Upper lobe of left lung (tissue), 4 donors: Measurements from ENCODE around the gene HPSE2.

Source experiments
- EP300 ChIP-seq, 4 donors: sonication (generic); formaldehyde crosslinking; IDR thresholded peaks; one replicate each; pipeline ENCODE4 v1.5.1; 2017; ENCODE audit warnings: antibody characterized with exemption in 4 of 4, control low read depth in 2 of 4
- POLR2A ChIP-seq, 4 donors: fragments of 450-650 bp; IDR thresholded peaks; one replicate each; pipeline ENCODE4 v1.5.1; 2016 to 2017; ENCODE audit warnings: antibody characterized with exemption in 4 of 4, mild to moderate bottlenecking in 2 of 4
- POLR2AphosphoS5 ChIP-seq, 2 donors: sonication (generic); formaldehyde crosslinking; IDR thresholded peaks; one replicate each; pipeline ENCODE4 v1.5.1; 2017; ENCODE audit warnings: antibody characterized with exemption in 2 of 2
- TF ChIP-seq, protein P1 (sequence below), 6 experiments: fragments of 450-650 bp in 4 of 6; fragments of 200-600 bp in 2 of 6; sonication (generic) in 2 of 6; IDR thresholded peaks; one replicate each; pipeline ENCODE4 v1.5.1; 2016 to 2019; ENCODE audit warnings: antibody characterized with exemption in 6 of 6

DNA sequence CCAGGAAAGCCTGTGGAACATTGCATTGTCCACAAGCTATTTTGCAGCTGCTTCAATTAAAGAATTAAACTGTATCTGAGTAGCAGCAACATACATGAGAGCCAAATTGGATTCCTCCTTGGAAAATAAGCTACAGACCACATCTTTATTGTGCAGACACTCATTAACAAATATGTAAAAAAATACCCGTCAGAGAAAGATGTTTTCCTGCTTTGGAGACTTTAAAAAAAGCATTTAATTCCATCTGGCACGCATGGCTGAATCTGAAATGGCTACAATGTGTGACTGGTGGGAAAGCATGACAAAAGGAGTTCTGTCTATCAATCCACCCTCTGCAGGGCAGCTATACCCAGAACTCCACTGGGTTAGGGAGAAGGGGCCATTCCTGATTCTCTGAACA, 715.8 kb downstream of the HPSE2 start:
- TF ChIP-seq, protein P1, sequence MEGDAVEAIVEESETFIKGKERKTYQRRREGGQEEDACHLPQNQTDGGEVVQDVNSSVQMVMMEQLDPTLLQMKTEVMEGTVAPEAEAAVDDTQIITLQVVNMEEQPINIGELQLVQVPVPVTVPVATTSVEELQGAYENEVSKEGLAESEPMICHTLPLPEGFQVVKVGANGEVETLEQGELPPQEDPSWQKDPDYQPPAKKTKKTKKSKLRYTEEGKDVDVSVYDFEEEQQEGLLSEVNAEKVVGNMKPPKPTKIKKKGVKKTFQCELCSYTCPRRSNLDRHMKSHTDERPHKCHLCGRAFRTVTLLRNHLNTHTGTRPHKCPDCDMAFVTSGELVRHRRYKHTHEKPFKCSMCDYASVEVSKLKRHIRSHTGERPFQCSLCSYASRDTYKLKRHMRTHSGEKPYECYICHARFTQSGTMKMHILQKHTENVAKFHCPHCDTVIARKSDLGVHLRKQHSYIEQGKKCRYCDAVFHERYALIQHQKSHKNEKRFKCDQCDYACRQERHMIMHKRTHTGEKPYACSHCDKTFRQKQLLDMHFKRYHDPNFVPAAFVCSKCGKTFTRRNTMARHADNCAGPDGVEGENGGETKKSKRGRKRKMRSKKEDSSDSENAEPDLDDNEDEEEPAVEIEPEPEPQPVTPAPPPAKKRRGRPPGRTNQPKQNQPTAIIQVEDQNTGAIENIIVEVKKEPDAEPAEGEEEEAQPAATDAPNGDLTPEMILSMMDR (IDR thresholded peaks at IDR 0.05), result no peak
- no peak for TF ChIP-seq POLR2A (IDR thresholded peaks at IDR 0.05)
- TF ChIP-seq POLR2AphosphoS5 (IDR thresholded peaks at IDR 0.05), result no peak
- TF ChIP-seq EP300 (IDR thresholded peaks at IDR 0.05), result no peak
